Measurements from ENCODE around the gene ZNF554.
"Not testable (repeated sequence)": the region's sequence is repeated elsewhere in the genome, so short reads cannot be mapped to it uniquely, and the experiment has no call there.

The ZNF554 gene

GRCh38 chr19:2816641-2817040 is 3.0 kb upstream of the ZNF554 start:
- H3K27me3 Mint-ChIP-seq (ENCODE audit: low read depth, poor library complexity), result peaks cover 5% of the 10 kb centered on the region

GRCh38 chr19:2817237-2817829 is 2.3 kb upstream of the ZNF554 start:
- H3K27me3 Mint-ChIP-seq (ENCODE audit: low read depth, poor library complexity); H3K27ac Mint-ChIP-seq; H3K4me1 Mint-ChIP-seq; H3K4me3 Mint-ChIP-seq; DNase-seq: not testable (repeated sequence)
- peaks cover 15% of the 10 kb centered on the region for H3K36me3 Mint-ChIP-seq (ENCODE audit: low read depth)
- H3K9me3 Mint-ChIP-seq, result peaks cover 11% of the 10 kb centered on the region

More at GRCh38 chr19:2816641-2817040, 3.0 kb upstream of the ZNF554 start:
- Mint-ChIP-seq H3K9me3 (peaks cover 10% of the 10 kb centered on the region), H3K4me3 (no peak overlapping the region), H3K4me1 (no peaks in the 10 kb centered on the region), H3K36me3 (ENCODE audit: low read depth) (peaks cover 9% of the 10 kb centered on the region), H3K27ac (peak overlapping the region; percentile 29)
- DNase-seq, result no peak
- no peak for TF ChIP-seq CTCF (IDR thresholded peaks at IDR 0.05)

GRCh38 chr19:2820112-2820702 is 539 bp downstream of the ZNF554 start:
- peak overlapping the region; percentile 91 for H3K4me3 Mint-ChIP-seq
- H3K9me3 Mint-ChIP-seq, result peaks cover 22% of the 10 kb centered on the region
- peaks cover 41% of the 10 kb centered on the region for H3K36me3 Mint-ChIP-seq (ENCODE audit: low read depth)

GRCh38 chr19:2822846-2823245 is 3.2 kb downstream of the ZNF554 start:
- no peak for TF ChIP-seq CTCF (IDR thresholded peaks at IDR 0.05)
- Mint-ChIP-seq H3K27me3 (ENCODE audit: low read depth, poor library complexity) (peaks cover 11% of the 10 kb centered on the region), H3K27ac (no peak overlapping the region), H3K4me1 (no peaks in the 10 kb centered on the region), H3K4me3 (no peak overlapping the region), H3K36me3 (ENCODE audit: low read depth) (peaks cover 64% of the 10 kb centered on the region), H3K9me3 (peaks cover 44% of the 10 kb centered on the region)
- DNase-seq, result no peak

More at GRCh38 chr19:2820112-2820702, 539 bp downstream of the ZNF554 start:
- DNase-seq, result no peak
- no peak for TF ChIP-seq CTCF (IDR thresholded peaks at IDR 0.05)
- no peaks in the 10 kb centered on the region for H3K4me1 Mint-ChIP-seq
- H3K27ac Mint-ChIP-seq, result peak overlapping the region; percentile 84
- H3K27me3 Mint-ChIP-seq (ENCODE audit: low read depth, poor library complexity), result peaks cover 11% of the 10 kb centered on the region

GRCh38 chr19:2823646-2824045 is 4.0 kb downstream of the ZNF554 start:
- no peak overlapping the region for H3K4me3 Mint-ChIP-seq
- no peak for DNase-seq
- TF ChIP-seq CTCF (IDR thresholded peaks at IDR 0.05), result no peak
- no peaks in the 10 kb centered on the region for H3K4me1 Mint-ChIP-seq
- peaks cover 10% of the 10 kb centered on the region for H3K27me3 Mint-ChIP-seq (ENCODE audit: low read depth, poor library complexity)
- no peak overlapping the region for H3K27ac Mint-ChIP-seq
- H3K9me3 Mint-ChIP-seq, result peaks cover 52% of the 10 kb centered on the region
- peaks cover 72% of the 10 kb centered on the region for H3K36me3 Mint-ChIP-seq (ENCODE audit: low read depth)

GRCh38 chr19:2824129-2824528 is 4.5 kb downstream of the ZNF554 start:
- Mint-ChIP-seq H3K9me3 (peaks cover 57% of the 10 kb centered on the region), H3K4me3 (no peak overlapping the region), H3K27me3 (ENCODE audit: low read depth, poor library complexity) (peaks cover 7% of the 10 kb centered on the region), H3K27ac (no peak overlapping the region), H3K36me3 (ENCODE audit: low read depth) (peaks cover 76% of the 10 kb centered on the region), H3K4me1 (no peaks in the 10 kb centered on the region)
- no peak for DNase-seq
- TF ChIP-seq CTCF (IDR thresholded peaks at IDR 0.05), result no peak

Data from nephron progenitor cell (in vitro differentiated cells).